GM12874 (cell line): ENCODE data around the gene SNED1.

Experiments
- TF ChIP-seq, protein P1 (sequence below): IDR thresholded peaks from 2 replicates; pipeline ENCODE4 v1.5.1; 2011; ENCODE audit warnings: low read depth, mild to moderate bottlenecking, control low read depth, low read length, moderate library complexity; ENCODE audit not compliant: insufficient read depth

SNED1 gene

GRCh38 chr2:241049739-241050623, 51.6 kb downstream of the SNED1 start:
- TF ChIP-seq, protein P1, sequence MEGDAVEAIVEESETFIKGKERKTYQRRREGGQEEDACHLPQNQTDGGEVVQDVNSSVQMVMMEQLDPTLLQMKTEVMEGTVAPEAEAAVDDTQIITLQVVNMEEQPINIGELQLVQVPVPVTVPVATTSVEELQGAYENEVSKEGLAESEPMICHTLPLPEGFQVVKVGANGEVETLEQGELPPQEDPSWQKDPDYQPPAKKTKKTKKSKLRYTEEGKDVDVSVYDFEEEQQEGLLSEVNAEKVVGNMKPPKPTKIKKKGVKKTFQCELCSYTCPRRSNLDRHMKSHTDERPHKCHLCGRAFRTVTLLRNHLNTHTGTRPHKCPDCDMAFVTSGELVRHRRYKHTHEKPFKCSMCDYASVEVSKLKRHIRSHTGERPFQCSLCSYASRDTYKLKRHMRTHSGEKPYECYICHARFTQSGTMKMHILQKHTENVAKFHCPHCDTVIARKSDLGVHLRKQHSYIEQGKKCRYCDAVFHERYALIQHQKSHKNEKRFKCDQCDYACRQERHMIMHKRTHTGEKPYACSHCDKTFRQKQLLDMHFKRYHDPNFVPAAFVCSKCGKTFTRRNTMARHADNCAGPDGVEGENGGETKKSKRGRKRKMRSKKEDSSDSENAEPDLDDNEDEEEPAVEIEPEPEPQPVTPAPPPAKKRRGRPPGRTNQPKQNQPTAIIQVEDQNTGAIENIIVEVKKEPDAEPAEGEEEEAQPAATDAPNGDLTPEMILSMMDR = no peak

DNA sequence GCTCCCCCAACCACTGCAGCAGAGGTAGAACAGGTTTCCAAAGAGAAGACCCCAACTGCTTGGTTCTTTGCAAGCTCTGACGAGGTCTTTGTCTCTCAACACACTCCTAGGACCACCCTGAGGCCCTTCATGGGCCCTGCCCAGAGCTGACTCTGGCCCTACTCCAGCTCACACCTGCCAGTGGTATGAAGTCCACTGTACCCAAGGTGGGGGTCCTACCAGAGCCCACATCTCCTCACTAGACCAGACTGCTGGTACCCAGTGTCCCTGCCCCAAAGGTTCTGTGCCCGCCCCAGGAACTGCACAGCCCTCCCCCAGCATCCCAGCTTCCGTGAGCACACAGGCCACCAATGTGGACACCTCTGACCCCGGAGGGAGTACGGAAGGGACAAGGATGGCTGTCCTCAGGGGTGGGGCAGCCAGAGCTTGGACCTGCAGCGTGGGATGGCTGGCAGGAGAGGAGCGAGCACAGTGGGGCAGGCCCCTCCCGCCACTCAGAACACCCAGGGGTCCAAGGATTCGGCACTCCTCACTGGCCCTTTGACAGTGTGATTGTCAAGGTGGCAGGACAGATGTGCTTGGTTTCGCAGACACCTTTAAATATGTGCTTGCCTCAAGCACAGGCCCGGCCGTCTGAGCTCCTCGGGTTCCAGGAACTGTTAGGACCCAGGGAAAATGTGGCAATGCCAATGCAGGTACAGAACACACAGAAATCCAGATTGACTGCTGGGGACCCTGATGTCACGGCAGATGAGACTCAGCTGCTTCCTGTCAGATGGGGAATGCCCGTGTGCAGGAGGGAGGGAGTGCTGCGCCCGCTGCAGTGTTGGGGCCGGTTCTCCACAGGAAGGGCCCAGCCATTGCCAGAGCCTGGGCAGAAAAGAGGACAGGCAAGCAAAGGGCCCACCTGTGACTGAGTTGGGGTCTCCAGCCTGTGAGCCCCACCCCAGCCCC, 52.5 kb downstream of the SNED1 start:
- TF ChIP-seq, protein P1 = no peak

- TF ChIP-seq, protein P1 = no peak
Measured at GRCh38 chr2:241051578-241052487, 53.4 kb downstream of the SNED1 start.

- TF ChIP-seq, protein P1 = no peak
Measured at GRCh38 chr2:241052677-241053360, 54.4 kb downstream of the SNED1 start.

DNA sequence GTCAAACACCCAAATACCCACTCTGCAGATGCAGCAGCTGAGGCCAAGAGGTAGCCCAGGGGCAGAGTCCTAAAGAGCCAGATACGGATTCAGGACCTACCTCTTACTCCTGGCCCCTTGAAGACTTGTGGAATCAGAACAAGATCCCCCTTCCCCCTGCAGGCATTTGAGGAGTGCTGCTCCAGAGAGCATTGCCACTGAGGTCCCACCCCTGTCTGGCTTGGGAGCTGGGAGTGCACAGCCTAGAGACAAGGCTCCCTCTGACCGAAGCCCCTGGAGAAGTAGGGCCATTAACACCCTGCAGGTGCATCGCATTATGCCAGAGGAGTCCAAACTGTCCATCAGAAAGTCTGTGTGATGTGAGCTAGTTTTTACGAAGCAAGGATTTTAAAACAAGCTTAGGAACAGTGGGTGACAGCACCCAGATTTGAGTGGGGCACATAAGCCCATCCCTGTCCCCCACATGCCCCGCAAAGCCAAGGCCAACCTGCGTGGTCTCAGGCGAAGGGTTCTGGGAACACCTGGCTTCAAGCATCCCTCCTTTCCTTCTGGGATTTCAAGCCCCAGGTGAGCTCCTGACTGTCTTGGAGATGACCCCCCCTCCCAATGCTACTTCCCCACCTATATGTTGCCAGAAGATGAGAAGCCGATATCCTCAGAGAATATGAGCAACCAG, 55.3 kb downstream of the SNED1 start:
- TF ChIP-seq, protein P1 = no peak

DNA sequence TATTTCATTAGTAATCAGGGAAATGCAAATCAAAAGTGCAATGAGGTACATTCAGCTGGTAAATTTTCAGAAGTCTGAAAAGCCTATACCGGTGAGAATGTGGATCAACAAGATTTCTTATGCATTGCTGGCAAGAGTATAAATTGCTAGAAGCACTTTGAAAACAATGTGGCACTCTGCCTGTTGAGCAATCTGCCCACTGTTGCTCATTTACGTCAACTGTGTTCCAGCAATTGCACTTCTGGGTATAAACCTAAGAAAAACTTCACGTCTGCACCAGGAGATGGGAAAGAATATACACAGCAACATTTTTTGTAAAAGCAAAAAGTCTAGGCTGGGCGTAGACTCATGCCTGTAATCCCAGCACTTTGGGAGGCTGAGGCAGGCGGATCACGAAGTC, 62.9 kb downstream of the SNED1 start:
- TF ChIP-seq, protein P1 = no peak
